Suprapubic skin (tissue), 3 donors: ENCODE results near the gene RSPO3.

Experiments used
- POLR2A ChIP-seq, 2 donors: fragments of 450-650 bp; IDR thresholded peaks; one replicate each; pipeline ENCODE4 v1.6.1; 2017; ENCODE audit warnings: antibody characterized with exemption in 2 of 2, mild to moderate bottlenecking in 2 of 2, moderate library complexity in 2 of 2
- TF ChIP-seq, protein P1 (sequence below), 2 donors: fragments of 200-600 bp in 1 of 2; fragments of 450-650 bp in 1 of 2; sonication (generic) in 1 of 2; IDR thresholded peaks; one replicate each; pipeline ENCODE4 v1.5.1; 2016 to 2019; ENCODE audit warnings: antibody characterized with exemption in 2 of 2, mild to moderate bottlenecking in 1 of 2, moderate library complexity in 1 of 2

DNA sequence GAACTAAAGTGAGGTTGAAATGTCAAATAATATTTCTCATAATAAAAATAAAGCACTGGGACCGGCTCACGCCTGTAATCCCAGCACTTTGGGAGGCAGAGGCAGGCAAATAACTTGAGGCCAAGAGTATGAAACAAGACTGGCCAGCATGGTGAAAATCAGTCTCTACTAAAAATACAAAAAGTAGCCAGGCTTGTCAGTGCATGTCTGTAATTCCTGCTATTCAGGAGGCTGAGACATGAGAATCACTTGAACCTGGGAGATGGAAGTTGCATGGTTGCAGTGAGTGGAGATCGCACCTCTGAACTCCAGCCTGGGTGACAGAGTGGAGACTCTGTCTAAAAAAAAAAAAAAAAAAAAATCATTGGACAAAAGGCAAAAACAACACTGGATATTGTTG, 38.4 kb upstream of the RSPO3 start:
- TF ChIP-seq, protein P1, sequence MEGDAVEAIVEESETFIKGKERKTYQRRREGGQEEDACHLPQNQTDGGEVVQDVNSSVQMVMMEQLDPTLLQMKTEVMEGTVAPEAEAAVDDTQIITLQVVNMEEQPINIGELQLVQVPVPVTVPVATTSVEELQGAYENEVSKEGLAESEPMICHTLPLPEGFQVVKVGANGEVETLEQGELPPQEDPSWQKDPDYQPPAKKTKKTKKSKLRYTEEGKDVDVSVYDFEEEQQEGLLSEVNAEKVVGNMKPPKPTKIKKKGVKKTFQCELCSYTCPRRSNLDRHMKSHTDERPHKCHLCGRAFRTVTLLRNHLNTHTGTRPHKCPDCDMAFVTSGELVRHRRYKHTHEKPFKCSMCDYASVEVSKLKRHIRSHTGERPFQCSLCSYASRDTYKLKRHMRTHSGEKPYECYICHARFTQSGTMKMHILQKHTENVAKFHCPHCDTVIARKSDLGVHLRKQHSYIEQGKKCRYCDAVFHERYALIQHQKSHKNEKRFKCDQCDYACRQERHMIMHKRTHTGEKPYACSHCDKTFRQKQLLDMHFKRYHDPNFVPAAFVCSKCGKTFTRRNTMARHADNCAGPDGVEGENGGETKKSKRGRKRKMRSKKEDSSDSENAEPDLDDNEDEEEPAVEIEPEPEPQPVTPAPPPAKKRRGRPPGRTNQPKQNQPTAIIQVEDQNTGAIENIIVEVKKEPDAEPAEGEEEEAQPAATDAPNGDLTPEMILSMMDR (IDR thresholded peaks at IDR 0.05), result no peak
- TF ChIP-seq POLR2A (IDR thresholded peaks at IDR 0.05), result no peak
